ENCODE measurements around the gene SMTN. TPM values are rescaled to one million over a fixed set of nuclear protein-coding genes. Genes with fewer than 3 reads are reported as not detected.

SMTN gene
- total and polyA plus RNA-seq, 9 of the 15 experiments (the other 6 are each of a cell fraction or from before 2014, with no cell fraction given): 2.5 to 41.1 (median 16.1) TPM

- TF ChIP-seq, protein P1, sequence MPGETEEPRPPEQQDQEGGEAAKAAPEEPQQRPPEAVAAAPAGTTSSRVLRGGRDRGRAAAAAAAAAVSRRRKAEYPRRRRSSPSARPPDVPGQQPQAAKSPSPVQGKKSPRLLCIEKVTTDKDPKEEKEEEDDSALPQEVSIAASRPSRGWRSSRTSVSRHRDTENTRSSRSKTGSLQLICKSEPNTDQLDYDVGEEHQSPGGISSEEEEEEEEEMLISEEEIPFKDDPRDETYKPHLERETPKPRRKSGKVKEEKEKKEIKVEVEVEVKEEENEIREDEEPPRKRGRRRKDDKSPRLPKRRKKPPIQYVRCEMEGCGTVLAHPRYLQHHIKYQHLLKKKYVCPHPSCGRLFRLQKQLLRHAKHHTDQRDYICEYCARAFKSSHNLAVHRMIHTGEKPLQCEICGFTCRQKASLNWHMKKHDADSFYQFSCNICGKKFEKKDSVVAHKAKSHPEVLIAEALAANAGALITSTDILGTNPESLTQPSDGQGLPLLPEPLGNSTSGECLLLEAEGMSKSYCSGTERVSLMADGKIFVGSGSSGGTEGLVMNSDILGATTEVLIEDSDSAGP (CRISPR knock-in tag; IDR thresholded peaks at IDR 0.05): no peak
- TF ChIP-seq CBFA2T3 (IDR thresholded peaks at IDR 0.05) (no peak), ZNF57 (CRISPR knock-in tag; IDR thresholded peaks at IDR 0.05) (no peak), MECOM (CRISPR knock-in tag; IDR thresholded peaks at IDR 0.05) (no peak), HOXB6 (CRISPR knock-in tag; IDR thresholded peaks at IDR 0.05; ENCODE audit: borderline replicate concordance) (no peak)
- TF ChIP-seq, protein P2, sequence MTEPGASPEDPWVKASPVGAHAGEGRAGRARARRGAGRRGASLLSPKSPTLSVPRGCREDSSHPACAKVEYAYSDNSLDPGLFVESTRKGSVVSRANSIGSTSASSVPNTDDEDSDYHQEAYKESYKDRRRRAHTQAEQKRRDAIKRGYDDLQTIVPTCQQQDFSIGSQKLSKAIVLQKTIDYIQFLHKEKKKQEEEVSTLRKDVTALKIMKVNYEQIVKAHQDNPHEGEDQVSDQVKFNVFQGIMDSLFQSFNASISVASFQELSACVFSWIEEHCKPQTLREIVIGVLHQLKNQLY (CRISPR knock-in tag; conservative IDR thresholded peaks at IDR 0.05): no peak
- TF ChIP-seq, protein P3, sequence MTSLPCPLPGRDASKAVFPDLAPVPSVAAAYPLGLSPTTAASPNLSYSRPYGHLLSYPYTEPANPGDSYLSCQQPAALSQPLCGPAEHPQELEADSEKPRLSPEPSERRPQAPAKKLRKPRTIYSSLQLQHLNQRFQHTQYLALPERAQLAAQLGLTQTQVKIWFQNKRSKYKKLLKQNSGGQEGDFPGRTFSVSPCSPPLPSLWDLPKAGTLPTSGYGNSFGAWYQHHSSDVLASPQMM (CRISPR knock-in tag; IDR thresholded peaks at IDR 0.05): no peak
- TF ChIP-seq, protein P4, sequence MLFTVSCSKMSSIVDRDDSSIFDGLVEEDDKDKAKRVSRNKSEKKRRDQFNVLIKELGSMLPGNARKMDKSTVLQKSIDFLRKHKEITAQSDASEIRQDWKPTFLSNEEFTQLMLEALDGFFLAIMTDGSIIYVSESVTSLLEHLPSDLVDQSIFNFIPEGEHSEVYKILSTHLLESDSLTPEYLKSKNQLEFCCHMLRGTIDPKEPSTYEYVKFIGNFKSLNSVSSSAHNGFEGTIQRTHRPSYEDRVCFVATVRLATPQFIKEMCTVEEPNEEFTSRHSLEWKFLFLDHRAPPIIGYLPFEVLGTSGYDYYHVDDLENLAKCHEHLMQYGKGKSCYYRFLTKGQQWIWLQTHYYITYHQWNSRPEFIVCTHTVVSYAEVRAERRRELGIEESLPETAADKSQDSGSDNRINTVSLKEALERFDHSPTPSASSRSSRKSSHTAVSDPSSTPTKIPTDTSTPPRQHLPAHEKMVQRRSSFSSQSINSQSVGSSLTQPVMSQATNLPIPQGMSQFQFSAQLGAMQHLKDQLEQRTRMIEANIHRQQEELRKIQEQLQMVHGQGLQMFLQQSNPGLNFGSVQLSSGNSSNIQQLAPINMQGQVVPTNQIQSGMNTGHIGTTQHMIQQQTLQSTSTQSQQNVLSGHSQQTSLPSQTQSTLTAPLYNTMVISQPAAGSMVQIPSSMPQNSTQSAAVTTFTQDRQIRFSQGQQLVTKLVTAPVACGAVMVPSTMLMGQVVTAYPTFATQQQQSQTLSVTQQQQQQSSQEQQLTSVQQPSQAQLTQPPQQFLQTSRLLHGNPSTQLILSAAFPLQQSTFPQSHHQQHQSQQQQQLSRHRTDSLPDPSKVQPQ (CRISPR knock-in tag; IDR thresholded peaks at IDR 0.05; ENCODE audit: borderline replicate concordance): no peak
Observed at GRCh38 chr22:31135706-31136105, 54.6 kb downstream of the SMTN start (continued).

Data from K562 (cell line).